ENCODE results near the gene ARID4A.

ARID4A gene

DNA sequence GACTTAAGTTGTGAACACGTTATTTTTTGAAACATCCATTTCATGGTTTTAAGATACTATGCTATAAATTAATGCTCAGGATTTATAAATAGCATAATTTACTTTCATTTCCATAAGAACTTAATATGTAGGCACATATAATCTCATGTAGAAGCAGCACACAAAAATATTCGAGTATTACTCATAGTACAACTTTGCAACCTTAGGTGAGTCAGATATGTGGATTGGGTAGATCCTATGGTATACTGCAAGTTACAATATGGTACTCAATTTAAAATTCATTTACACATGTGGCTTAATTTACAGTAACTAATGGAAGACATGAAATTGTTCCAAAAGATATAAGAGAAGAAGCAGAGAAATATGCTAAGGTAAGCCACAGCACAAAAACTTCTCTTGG, 27.7 kb upstream of the ARID4A start:
- no peaks in the 10 kb centered on the region for H3K4me1 ChIP-seq (ENCODE audit: control insufficient read depth in 1 of 2, insufficient read depth in 1 of 2, low read depth in 1 of 2, low read length in 1 of 2)
- peaks cover 92% of the 10 kb centered on the region for H3K36me3 ChIP-seq
- H3K27me3 ChIP-seq: no peaks in the 10 kb centered on the region
- peak overlapping the region; percentile 6 for H3K27ac ChIP-seq
- H3K4me3 ChIP-seq (ENCODE audit: low read depth in 1 of 2, low read length in 1 of 2): no peak overlapping the region
- H3K9me3 ChIP-seq: no peaks in the 10 kb centered on the region
- TF ChIP-seq, protein P1, sequence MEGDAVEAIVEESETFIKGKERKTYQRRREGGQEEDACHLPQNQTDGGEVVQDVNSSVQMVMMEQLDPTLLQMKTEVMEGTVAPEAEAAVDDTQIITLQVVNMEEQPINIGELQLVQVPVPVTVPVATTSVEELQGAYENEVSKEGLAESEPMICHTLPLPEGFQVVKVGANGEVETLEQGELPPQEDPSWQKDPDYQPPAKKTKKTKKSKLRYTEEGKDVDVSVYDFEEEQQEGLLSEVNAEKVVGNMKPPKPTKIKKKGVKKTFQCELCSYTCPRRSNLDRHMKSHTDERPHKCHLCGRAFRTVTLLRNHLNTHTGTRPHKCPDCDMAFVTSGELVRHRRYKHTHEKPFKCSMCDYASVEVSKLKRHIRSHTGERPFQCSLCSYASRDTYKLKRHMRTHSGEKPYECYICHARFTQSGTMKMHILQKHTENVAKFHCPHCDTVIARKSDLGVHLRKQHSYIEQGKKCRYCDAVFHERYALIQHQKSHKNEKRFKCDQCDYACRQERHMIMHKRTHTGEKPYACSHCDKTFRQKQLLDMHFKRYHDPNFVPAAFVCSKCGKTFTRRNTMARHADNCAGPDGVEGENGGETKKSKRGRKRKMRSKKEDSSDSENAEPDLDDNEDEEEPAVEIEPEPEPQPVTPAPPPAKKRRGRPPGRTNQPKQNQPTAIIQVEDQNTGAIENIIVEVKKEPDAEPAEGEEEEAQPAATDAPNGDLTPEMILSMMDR (IDR thresholded peaks at IDR 0.05): no peak

DNA sequence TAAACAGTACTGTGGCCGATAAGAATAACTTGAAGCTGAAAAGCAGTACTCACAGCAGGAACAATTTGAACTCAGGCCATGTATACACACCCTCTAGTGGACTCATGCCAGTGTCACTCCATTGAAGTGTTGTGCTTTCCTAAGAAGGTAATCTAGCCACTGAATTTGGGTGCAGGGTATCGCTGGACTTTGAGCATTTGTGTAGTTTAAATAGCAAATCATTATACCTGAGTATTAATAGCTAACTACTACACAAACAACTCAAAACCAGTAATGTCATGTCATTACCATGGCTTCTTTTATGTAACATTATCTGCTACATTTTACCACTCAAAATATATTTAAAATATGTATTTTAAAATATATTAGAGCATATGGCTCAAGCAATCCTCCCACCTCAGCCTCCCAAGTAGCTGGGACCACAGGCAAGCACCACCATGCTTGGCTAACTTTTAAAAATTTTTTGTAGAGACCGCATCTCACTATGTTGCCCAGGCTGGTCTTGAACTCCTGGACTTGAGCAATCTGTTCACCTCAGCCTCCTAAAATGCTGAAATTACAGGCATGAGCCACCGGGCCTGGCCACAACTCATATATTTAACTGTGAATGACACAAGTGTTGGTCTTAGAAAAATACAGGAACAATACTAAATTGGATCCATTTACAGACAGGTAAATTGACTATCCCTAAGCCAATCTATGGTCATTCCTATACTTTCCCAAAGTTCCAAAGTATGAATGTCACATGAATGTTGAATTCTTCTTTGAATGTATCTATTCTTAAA, 25.6 kb upstream of the ARID4A start:
- no peaks in the 10 kb centered on the region for H3K27me3 ChIP-seq
- no peaks in the 10 kb centered on the region for H3K4me1 ChIP-seq (ENCODE audit: control insufficient read depth in 1 of 2, insufficient read depth in 1 of 2, low read depth in 1 of 2, low read length in 1 of 2)
- TF ChIP-seq, protein P1 (IDR thresholded peaks at IDR 0.05): no peak
- H3K9me3 ChIP-seq: no peaks in the 10 kb centered on the region
- peaks cover 80% of the 10 kb centered on the region for H3K36me3 ChIP-seq
- H3K27ac ChIP-seq: no peak overlapping the region
- no peak overlapping the region for H3K4me3 ChIP-seq (ENCODE audit: low read depth in 1 of 2, low read length in 1 of 2)

DNA sequence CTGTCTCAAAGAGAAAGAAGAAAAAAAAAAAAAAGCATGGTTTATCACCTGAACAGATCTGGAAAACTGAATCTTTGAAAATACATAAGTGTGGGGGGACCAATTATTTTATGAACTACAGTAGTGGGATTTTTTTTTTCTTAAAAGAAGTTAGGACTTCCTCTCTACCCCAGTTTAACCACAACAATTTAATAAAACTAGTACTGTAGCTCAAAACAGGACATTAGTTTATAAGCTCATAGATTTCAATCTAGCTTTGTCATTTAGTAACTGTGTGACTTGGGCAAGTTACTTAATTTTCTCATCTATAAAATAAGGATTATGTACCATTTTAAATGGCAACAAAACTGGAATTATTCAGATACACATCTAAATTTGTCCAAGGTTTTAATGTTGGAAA, 23.5 kb upstream of the ARID4A start:
- H3K27me3 ChIP-seq: no peaks in the 10 kb centered on the region
- H3K9me3 ChIP-seq: no peaks in the 10 kb centered on the region
- no peak overlapping the region for H3K4me3 ChIP-seq (ENCODE audit: low read depth in 1 of 2, low read length in 1 of 2)
- H3K27ac ChIP-seq: peak overlapping the region; percentile 31
- no peaks in the 10 kb centered on the region for H3K4me1 ChIP-seq (ENCODE audit: control insufficient read depth in 1 of 2, insufficient read depth in 1 of 2, low read depth in 1 of 2, low read length in 1 of 2)
- peaks cover 79% of the 10 kb centered on the region for H3K36me3 ChIP-seq
- TF ChIP-seq, protein P1 (IDR thresholded peaks at IDR 0.05): no peak

DNA sequence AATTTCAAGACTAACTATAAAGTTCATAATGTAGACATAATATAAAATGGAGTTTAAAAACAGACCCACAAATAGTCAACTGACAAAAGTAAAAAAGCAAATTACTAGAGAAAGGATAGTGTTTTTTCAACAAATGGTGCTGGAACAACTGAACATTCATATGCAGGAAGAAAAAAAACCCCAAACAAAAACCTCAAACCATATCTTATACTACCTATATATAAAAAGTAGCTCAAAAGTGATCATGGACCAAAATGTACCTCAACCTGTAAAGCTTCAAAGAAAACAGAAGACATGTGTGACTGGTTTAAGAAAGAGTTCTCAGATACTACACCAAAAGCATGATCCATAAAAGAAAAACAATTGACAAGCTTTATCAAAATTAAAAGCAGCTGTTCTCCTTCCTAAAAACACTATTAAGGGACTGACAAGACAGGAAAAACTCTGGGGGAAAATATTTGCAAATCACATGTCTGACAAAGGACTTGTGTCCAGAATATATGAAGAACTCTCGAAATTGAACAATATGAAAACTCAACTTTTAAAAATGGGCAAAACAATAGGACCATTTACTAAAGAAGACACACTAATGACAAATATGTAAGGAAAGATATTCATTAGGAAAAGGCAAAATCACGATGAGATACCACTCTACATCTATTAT, 22.7 kb upstream of the ARID4A start:
- Histone ChIP-seq H3K9me3 (no peaks in the 10 kb centered on the region), H3K4me3 (ENCODE audit: low read depth in 1 of 2, low read length in 1 of 2) (no peak overlapping the region), H3K4me1 (ENCODE audit: control insufficient read depth in 1 of 2, insufficient read depth in 1 of 2, low read depth in 1 of 2, low read length in 1 of 2) (no peaks in the 10 kb centered on the region), H3K36me3 (peaks cover 76% of the 10 kb centered on the region), H3K27ac (peak overlapping the region; percentile 31), H3K27me3 (no peaks in the 10 kb centered on the region)
- TF ChIP-seq, protein P1 (IDR thresholded peaks at IDR 0.05): no peak

DNA sequence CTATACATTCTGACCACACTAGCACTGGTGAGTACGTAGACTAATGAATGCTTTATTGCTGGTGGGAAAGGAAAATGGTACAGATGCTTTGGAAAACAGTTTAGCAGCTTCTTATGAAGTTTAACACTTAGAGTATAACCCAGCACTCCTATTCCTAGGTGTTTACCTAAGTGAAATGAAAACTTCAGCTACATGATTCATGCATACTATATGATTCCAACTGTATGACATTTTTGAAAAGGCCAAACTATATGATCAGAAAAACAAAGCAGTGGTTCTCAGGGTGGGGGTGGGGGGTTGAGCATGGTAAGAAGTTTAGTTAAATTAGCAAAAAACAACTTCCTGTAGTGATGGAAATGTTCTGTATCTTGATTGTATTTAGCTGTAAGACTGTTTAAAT, 22.1 kb upstream of the ARID4A start:
- peaks cover 71% of the 10 kb centered on the region for H3K36me3 ChIP-seq
- no peak overlapping the region for H3K4me3 ChIP-seq (ENCODE audit: low read depth in 1 of 2, low read length in 1 of 2)
- no peak overlapping the region for H3K27ac ChIP-seq
- TF ChIP-seq, protein P1 (IDR thresholded peaks at IDR 0.05): no peak
- H3K27me3 ChIP-seq: no peaks in the 10 kb centered on the region
- H3K9me3 ChIP-seq: no peaks in the 10 kb centered on the region
- H3K4me1 ChIP-seq (ENCODE audit: control insufficient read depth in 1 of 2, insufficient read depth in 1 of 2, low read depth in 1 of 2, low read length in 1 of 2): peaks cover 3% of the 10 kb centered on the region in 2 experiments
